Activated CD8-positive, alpha-beta memory T cell treated with anti-CD3 and anti-CD28 coated beads for 4 hours (primary cell): Measurements from ENCODE around the gene EIPR1.
"Not testable (repeated sequence)": the region's sequence is repeated elsewhere in the genome, so short reads cannot be mapped to it uniquely, and the experiment has no call there.

ENCODE experiments used
- DNase-seq, 2 donors: peaks; one replicate each; pipeline ENCODE4 v3.0.0-alpha.2; 2020; ENCODE audit warnings: low read depth in 2 of 2

EIPR1 gene

GRCh38 chr2:3403587-3404334 is 26.1 kb upstream of the EIPR1 start:
- DNase-seq = no peak

GRCh38 chr2:3399829-3400228 is 22.2 kb upstream of the EIPR1 start:
- no peak for DNase-seq

- DNase-seq = no peak
Observed at GRCh38 chr2:3399381-3399780, 21.8 kb upstream of the EIPR1 start.

GRCh38 chr2:3398857-3399256 is 21.2 kb upstream of the EIPR1 start:
- DNase-seq = no peak

- DNase-seq = no peak
Observed at GRCh38 chr2:3396920-3397559, 19.4 kb upstream of the EIPR1 start.

GRCh38 chr2:3392216-3392615 is 14.6 kb upstream of the EIPR1 start:
- no peak for DNase-seq

- no peak for DNase-seq
Observed at GRCh38 chr2:3390041-3390440, 12.4 kb upstream of the EIPR1 start.

- no peak for DNase-seq
Observed at GRCh38 chr2:3389193-3389592, 11.6 kb upstream of the EIPR1 start.

GRCh38 chr2:3388412-3388738 is 10.8 kb upstream of the EIPR1 start:
- no peak for DNase-seq

- no peak for DNase-seq
Observed at GRCh38 chr2:3387644-3388411, 10.2 kb upstream of the EIPR1 start.

GRCh38 chr2:3387011-3387410 is 9.4 kb upstream of the EIPR1 start:
- DNase-seq = no peak

GRCh38 chr2:3386448-3386958 is 8.9 kb upstream of the EIPR1 start:
- no peak for DNase-seq

GRCh38 chr2:3379647-3380534 is 2.3 kb upstream of the EIPR1 start, which contains the start of gene TRAPPC12:
TSS of gene TRAPPC12 (plus strand) at chr2:3379694. CDS start at chr2:3387624, 7,930 bp downstream.
- DNase-seq = peak; percentile 86 to 88

GRCh38 chr2:3379339-3379646 is 1.7 kb upstream of the EIPR1 start:
- no peak for DNase-seq

- DNase-seq = no peak
Observed at GRCh38 chr2:3377279-3377611, 373 bp downstream of the EIPR1 start.

- DNase-seq = no peak
Observed at GRCh38 chr2:3376821-3377220, 797 bp downstream of the EIPR1 start.

- DNase-seq = not testable (repeated sequence)
Observed at GRCh38 chr2:3369340-3370181, 8.1 kb downstream of the EIPR1 start.

- no peak for DNase-seq
Observed at GRCh38 chr2:3368261-3368722, 9.3 kb downstream of the EIPR1 start.

- no peak for DNase-seq
Observed at GRCh38 chr2:3365219-3365618, 12.4 kb downstream of the EIPR1 start.

- no peak for DNase-seq
Observed at GRCh38 chr2:3361518-3362389, 15.9 kb downstream of the EIPR1 start.
